Prostate gland (tissue), 2 donors: ENCODE data around the gene HLA-DRA.

ENCODE experiments used
- POLR2A ChIP-seq: fragments of 450-650 bp; IDR thresholded peaks from one replicate; pipeline ENCODE4 v1.6.1; 2016; ENCODE audit warnings: antibody characterized with exemption, mild to moderate bottlenecking
- TF ChIP-seq, protein P1 (sequence below), 4 experiments: fragments of 200-600 bp in 2 of 4; fragments of 450-650 bp in 2 of 4; sonication (generic) in 2 of 4; IDR thresholded peaks; 1 replicate in 3 of 4; 2 replicates in 1 of 4; pipeline ENCODE4 v1.5.1; 2016 to 2019; ENCODE audit warnings: antibody characterized with exemption in 4 of 4, mild to moderate bottlenecking in 2 of 4, moderate library complexity in 2 of 4

DNA sequence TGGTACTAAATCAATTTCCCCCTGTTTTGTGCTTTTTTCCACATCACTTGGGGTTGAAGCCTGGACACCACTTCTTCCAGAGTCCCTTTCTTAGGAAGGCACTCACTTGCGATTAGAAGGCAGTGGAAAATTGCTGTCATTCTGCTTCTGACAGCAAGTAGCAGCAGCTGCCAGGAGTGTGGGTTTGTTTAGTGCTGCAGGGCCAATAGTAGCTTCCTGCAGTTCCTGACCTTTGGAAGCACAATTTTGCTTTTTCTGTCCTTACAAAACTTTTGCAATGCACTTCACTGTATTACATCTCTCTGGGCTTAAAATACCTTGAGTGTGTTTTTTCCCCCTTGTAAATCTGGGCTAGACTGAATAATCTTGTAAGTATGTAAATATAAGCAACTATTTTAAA, 12.5 kb upstream of the HLA-DRA start:
- TF ChIP-seq, protein P1, sequence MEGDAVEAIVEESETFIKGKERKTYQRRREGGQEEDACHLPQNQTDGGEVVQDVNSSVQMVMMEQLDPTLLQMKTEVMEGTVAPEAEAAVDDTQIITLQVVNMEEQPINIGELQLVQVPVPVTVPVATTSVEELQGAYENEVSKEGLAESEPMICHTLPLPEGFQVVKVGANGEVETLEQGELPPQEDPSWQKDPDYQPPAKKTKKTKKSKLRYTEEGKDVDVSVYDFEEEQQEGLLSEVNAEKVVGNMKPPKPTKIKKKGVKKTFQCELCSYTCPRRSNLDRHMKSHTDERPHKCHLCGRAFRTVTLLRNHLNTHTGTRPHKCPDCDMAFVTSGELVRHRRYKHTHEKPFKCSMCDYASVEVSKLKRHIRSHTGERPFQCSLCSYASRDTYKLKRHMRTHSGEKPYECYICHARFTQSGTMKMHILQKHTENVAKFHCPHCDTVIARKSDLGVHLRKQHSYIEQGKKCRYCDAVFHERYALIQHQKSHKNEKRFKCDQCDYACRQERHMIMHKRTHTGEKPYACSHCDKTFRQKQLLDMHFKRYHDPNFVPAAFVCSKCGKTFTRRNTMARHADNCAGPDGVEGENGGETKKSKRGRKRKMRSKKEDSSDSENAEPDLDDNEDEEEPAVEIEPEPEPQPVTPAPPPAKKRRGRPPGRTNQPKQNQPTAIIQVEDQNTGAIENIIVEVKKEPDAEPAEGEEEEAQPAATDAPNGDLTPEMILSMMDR (IDR thresholded peaks at IDR 0.05): no peak
- no peak for TF ChIP-seq POLR2A
